Activated B cell treated with CpG ODN at 0.5 μM for 24 hours (primary cell): ENCODE measurements around the gene PPIB. TPM values are rescaled to one million over a fixed set of nuclear protein-coding genes. Genes with fewer than 3 reads are reported as not detected.

Experiments used
- ATAC-seq: fragments of 200-7000 bp; cut with Tn5 transposase; one replicate; pipeline ENCODE4 v1.10.0; 2021; ENCODE audit warnings: low read depth, mild to moderate bottlenecking, moderate library complexity
- CTCF ChIA-PET: fragments of 350-600 bp; sonication (Branson Sonifier 250); formaldehyde crosslinking; loops from one replicate; lab custom pipeline; 2021; ENCODE audit warnings: antibody characterized with exemption; lab: Charles Lee
- POLR2A ChIA-PET: fragments of 350-600 bp; sonication (Branson Sonifier 250); formaldehyde crosslinking; loops from one replicate; lab custom pipeline; 2021; ENCODE audit warnings: antibody characterized with exemption; lab: Charles Lee
- DNase-seq: peaks from one replicate; pipeline ENCODE4 v3.0.0; 2022
- H3K27ac Mint-ChIP-seq: one replicate; pipeline ENCODE4 v1.8.0; 2020; ENCODE audit warnings: mixed read lengths
- H3K27me3 Mint-ChIP-seq: one replicate; pipeline ENCODE4 v1.8.0; 2021; ENCODE audit warnings: mixed read lengths
- H3K36me3 Mint-ChIP-seq: one replicate; pipeline ENCODE4 v1.8.0; 2021; ENCODE audit warnings: low read depth, mixed read lengths
- H3K4me1 Mint-ChIP-seq: one replicate; pipeline ENCODE4 v1.8.0; 2021; ENCODE audit warnings: mixed read lengths
- H3K4me3 Mint-ChIP-seq: one replicate; pipeline ENCODE4 v1.8.0; 2020; ENCODE audit warnings: mild to moderate bottlenecking, mixed read lengths
- H3K9me3 Mint-ChIP-seq: one replicate; pipeline ENCODE4 v1.8.0; 2020; ENCODE audit warnings: mixed read lengths
- intact Hi-C: fragments of 100-400 bp; cut with micrococcal nuclease; formaldehyde crosslinking; loops from one replicate; pipeline ENCODE4 v1.15.1; 2024
- total RNA-seq: library from RNA; stranded (reverse); gene quantifications from 2 replicates; pipeline ENCODE4 v1.2.3, GENCODE V29; 2022
- TF ChIP-seq, protein P1 (sequence below): fragments of 200-600 bp; IDR thresholded peaks from one replicate; pipeline ENCODE4 v1.8.0; 2022; ENCODE audit warnings: antibody characterized with exemption, mild to moderate bottlenecking

PPIB gene
- total RNA-seq, 1 donor from 2014 or later, result 225 TPM

DNA sequence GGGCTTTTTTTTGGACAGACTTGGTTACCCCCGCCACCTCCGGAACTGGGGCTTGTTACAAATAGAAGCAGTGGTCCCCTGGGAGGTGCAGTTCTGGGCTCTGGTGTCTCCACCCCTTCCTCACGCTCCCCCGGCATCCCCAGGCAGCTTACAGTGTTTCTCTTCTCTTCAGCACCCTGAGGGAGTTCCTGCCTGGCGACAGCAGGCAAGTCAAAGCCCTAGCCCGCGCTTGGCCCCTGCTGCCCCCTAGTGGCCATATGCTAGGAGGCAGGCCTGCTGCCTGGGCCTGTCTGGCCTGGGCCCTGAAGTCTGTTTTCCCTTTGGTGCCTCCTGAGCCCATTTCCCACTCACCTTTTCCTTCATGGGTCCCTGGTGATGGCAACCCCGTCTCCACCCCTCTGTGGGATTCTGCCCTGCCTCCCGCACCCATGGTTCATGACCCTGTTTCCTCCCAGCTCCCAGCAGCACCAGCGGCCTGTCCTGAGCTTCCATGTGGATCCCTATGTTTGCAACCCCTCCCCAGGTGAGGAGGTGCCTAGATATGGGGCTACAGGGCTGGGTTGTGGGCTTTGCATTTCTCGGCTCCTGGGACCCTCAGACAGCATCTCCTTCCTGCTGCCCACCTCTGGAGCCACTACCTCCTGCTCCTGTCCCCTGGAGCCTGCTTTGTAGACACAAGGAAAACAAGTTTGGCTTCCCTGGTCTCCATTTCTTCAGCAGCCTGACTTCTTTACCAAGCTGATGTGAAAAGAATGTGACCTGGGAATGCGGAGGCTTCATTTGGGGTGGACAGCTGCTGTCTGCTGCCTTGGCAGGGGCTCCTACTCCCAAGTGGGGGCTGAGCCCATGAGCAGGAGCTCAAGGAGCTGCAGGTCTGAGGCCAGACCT, 9.1 kb downstream of the PPIB start:
- peak overlapping the region; percentile 86 for H3K4me3 Mint-ChIP-seq
- H3K27ac Mint-ChIP-seq, result peak overlapping the region; percentile 91
- H3K9me3 Mint-ChIP-seq, result no peaks in the 10 kb centered on the region
- DNase-seq (peak; percentile 92), ATAC-seq (peak; percentile 80)
- TF ChIP-seq, protein P1, sequence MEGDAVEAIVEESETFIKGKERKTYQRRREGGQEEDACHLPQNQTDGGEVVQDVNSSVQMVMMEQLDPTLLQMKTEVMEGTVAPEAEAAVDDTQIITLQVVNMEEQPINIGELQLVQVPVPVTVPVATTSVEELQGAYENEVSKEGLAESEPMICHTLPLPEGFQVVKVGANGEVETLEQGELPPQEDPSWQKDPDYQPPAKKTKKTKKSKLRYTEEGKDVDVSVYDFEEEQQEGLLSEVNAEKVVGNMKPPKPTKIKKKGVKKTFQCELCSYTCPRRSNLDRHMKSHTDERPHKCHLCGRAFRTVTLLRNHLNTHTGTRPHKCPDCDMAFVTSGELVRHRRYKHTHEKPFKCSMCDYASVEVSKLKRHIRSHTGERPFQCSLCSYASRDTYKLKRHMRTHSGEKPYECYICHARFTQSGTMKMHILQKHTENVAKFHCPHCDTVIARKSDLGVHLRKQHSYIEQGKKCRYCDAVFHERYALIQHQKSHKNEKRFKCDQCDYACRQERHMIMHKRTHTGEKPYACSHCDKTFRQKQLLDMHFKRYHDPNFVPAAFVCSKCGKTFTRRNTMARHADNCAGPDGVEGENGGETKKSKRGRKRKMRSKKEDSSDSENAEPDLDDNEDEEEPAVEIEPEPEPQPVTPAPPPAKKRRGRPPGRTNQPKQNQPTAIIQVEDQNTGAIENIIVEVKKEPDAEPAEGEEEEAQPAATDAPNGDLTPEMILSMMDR, result peak; percentile 61
- H3K4me1 Mint-ChIP-seq, result peaks cover 69% of the 10 kb centered on the region
- POLR2A ChIA-PET, result interaction anchor here (0.6 to 6.9 kb wide), 17 partner anchors 9 to 603 kb away, joined by 3 to 124 read pairs (median 4); partner anchors contain the start of genes CIAO2A, PPIB and SNX1
- CTCF ChIA-PET, result interaction anchor here (0.5 to 3.3 kb wide), 21 partner anchors 9 to 544 kb away, joined by 3 to 37 read pairs (median 5); partner anchors contain the start of genes CIAO2A, PPIB and TRIP4
- H3K27me3 Mint-ChIP-seq, result no peaks in the 10 kb centered on the region
- peaks cover 44% of the 10 kb centered on the region for H3K36me3 Mint-ChIP-seq
- intact Hi-C loops, result loop anchor here (1.0 to 10.0 kb wide), 13 partner anchors 9 to 1133 kb away; partner anchors contain the start of genes CIAO2A, HERC1, PARP16 and PPIB

DNA sequence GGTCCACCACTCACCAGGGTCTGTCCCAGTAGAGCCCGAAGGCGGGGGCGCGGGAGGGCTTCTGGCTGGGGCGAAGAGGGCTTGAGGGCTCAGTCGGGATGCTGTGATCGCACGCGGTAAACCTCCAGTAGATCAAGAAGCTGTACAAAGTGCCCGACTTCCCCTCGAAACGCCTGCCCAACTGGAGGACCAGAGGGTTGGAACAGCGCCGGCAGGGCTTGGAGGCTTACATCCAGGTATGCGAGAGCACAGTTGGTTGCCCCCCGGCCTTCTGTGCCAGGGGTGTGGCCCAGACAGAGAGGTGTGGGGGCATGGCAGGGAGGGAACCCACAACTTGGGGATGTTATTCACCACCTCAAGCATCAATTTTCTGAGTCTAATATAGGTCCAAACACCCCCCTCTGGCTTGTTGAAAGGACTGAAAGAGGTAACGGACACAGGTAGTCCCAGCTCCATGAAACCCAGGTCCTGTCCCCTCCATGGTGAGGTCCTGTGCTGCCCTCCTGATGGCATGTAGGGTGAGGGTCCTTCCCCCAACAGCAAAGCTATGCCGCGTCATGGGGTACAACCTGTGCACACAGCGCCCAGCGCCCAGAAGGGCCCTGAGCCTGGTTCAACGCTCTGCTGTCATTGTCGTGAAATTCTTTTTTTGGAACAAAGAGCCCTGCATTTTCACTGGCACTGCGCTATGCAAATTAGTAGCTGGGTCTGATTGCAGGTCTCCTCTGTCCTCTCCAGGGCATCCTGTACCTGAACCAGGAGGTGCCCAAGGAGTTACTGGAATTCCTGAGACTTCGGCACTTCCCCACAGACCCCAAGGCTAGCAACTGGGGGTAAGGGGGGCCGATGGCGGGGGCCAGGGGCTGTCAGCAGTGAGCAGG, 10.1 kb downstream of the PPIB start:
- Mint-ChIP-seq H3K36me3 (peaks cover 34% of the 10 kb centered on the region), H3K27ac (peak overlapping the region; percentile 91), H3K9me3 (no peaks in the 10 kb centered on the region), H3K27me3 (no peaks in the 10 kb centered on the region), H3K4me3 (peak overlapping the region; percentile 86), H3K4me1 (peaks cover 61% of the 10 kb centered on the region)
- intact Hi-C loops, result loop anchor here (1.0 to 10.0 kb wide), 13 partner anchors 8 to 1134 kb away; partner anchors contain the start of genes CIAO2A, HERC1, PARP16 and PPIB
- ChIA-PET POLR2A (interaction anchor here (0.7 to 6.9 kb wide), 16 partner anchors 9 to 602 kb away, joined by 3 to 124 read pairs (median 4); partner anchors contain the start of genes CIAO2A, PPIB and SNX1), CTCF (interaction anchor here (0.5 to 3.3 kb wide), 21 partner anchors 8 to 543 kb away, joined by 3 to 37 read pairs (median 5); partner anchors contain the start of genes CIAO2A, PPIB and TRIP4)
- TF ChIP-seq, protein P1, result no peak
- ATAC-seq, result peak; percentile 20
- DNase-seq, result peak; percentile 51

DNA sequence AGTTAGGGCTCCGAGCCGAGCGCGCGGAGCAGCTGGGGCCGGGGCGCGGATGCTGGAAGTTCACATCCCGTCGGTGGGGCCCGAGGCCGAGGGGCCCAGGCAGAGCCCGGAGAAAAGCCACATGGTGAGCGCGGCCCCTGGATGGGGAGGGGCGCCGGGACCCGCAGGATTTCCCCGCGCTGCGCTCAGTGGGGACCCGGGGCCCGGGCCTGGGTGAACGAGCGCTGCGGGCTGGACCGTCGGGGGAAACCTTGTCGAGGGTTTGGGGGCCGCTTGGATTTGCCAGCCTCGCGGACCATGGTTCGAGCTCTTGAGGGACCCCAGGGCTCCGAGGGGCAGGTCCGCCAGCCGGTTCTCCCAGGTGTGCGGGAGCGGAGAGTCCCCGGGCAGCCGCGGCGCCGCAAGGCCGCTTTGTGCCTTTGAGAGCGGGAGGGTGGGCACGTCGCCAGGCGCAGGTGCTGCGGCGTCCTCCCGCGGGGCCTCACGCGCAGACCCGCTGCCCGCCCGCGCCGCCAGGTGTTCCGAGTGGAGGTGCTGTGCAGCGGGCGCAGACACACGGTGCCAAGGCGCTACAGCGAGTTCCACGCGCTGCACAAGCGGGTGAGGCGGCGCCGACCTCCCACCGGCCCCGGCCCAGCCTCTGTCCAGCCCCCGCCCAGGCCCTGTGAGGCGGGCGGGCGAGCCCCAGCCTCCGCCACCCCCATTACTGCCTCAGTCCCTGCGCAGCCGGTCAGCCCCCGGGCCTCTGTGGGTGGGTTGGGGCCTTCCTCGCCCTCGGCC, 10.9 kb downstream of the PPIB start, which contains the start of gene SNX22:
SNX22 (plus strand) TSS at position 5 of the 780 bp plus-strand sequence; CDS start at position 50, 45 bp downstream.
- CTCF ChIA-PET, result interaction anchor here (1.3 to 3.3 kb wide), 5 partner anchors 11 to 235 kb away, joined by 4 to 37 read pairs (median 21); partner anchors contain the start of genes CIAO2A, PPIB and TRIP4
- H3K27ac Mint-ChIP-seq, result peak within 1 kb of the TSS; percentile 91
- ATAC-seq, result peak; percentile 4
- DNase-seq, result peak; percentile 55
- TF ChIP-seq, protein P1, result no peak
- no peaks in the 10 kb centered on the region for H3K9me3 Mint-ChIP-seq
- H3K4me1 Mint-ChIP-seq, result peaks cover 57% of the 10 kb centered on the region
- H3K27me3 Mint-ChIP-seq, result no peaks in the 10 kb centered on the region
- intact Hi-C loops, result loop anchor here (1.0 to 10.0 kb wide), 6 partner anchors 141 to 1135 kb away; partner anchors contain the start of genes HERC1, PARP16 and USP3
- peaks cover 25% of the 10 kb centered on the region for H3K36me3 Mint-ChIP-seq
- POLR2A ChIA-PET, result interaction anchor here (0.5 to 6.9 kb wide), 10 partner anchors 9 to 551 kb away, joined by 3 to 124 read pairs (median 4); partner anchors contain the start of genes CIAO2A, PPIB and SNX1
- peak within 1 kb of the TSS; percentile 86 for H3K4me3 Mint-ChIP-seq
